Measurements from ENCODE around the gene SH3BGRL3.
"Not testable (repeated sequence)": the region's sequence is repeated elsewhere in the genome, so short reads cannot be mapped to it uniquely, and the experiment has no call there.

The SH3BGRL3 gene

DNA sequence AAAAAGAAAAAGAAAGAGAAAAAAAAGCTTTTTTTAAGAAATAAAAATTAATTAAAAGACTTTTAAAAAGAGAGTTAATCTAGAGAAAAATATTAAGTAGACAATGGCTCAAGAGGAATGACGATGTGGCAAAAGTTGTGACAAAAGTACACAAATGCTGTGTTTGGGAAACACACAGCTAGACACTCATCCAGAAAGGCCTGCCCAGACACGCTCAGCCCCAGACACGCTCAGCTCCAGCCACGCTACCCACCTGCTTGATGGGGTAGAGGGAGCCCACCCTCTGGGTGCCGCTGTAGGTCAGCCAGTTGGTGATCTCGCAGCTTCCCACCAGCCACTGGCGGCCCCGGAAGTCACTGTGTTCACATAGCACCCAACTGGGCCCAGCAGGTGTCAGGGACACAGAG is 48.1 kb downstream of the SH3BGRL3 start:
- no peak for DNase-seq
- intact Hi-C loops (cut with DNase I) = loop anchor here (10.0 kb wide), 1 partner anchor 223 kb away; no protein-coding TSS in a partner anchor

DNA sequence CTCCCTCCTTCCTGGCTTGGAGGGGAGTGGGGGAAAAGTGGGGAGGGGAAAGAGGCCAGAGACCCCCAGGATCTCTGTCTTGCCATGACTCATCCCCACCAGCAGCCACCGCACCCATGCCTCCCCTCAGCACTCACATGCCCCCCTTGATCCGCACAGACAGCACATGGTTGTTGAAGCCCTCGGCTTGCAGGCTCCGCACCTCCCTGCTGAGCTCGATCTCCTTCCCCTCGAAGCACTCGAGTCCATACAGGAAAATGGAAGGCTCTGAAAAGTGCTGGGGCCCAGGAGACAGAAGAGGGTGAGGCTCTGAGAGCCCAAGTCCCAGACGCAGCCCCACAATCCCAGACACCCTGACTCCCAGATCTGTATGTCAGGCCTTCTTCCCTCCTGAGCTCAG is 48.7 kb downstream of the SH3BGRL3 start:
- no peak for DNase-seq
- intact Hi-C loops (cut with DNase I) = loop anchor here (10.0 kb wide), 1 partner anchor 224 kb away; no protein-coding TSS in a partner anchor

DNA sequence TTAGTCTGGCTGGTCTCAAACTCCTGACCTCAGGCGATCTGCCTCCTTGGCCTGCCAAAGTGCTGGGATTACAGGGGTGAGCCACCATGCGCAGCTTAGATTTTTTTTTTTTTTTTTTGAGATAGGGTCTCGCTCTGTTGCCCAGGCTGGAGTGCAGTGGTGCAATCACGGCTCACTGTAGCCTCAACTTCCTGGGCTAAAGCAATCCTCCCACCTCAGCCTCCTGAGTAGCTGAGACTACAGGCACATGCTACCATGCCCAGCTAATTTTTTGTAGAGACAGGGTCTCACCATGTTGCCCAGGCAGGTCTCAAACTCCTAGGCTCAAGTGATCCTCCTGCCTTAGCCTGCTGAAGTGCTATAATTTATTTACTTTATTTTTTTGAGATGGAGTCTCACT is 49.5 kb downstream of the SH3BGRL3 start:
- intact Hi-C loops (cut with DNase I) = loop anchor here (10.0 kb wide), 1 partner anchor 225 kb away; no protein-coding TSS in a partner anchor
- DNase-seq = not testable (repeated sequence)

DNA sequence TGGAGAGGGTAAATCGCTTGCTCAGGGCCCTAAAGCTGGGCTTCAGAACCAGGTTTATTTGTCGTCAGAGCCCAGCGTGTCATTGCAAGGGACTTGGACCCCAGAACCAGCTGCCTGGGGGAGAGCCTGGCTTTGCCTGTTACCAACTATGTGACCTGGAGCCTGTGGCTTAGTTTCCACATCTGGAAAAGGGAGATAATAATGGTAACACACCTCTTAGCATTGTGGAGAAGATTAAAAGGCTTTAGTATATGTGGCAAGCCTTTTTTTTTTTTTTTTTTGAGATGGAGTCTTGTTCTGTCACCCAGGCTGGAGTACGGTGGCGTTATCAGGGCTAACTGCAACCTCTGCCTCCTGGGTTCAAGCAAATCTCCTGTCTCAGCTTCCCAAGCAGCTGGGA is 50.4 kb downstream of the SH3BGRL3 start:
- intact Hi-C loops (cut with DNase I) = no loop called here
- no peak for DNase-seq

All from head of caudate nucleus (tissue), 42 donors.